Kidney (tissue), 14 donors: ENCODE data around the gene SLC25A31. TPM values are rescaled to one million over a fixed set of nuclear protein-coding genes. Genes with fewer than 3 reads are reported as not detected.
A peak's percentile ranks its signal among the peaks of the same experiment; 100 is the strongest.

Experiments used
- DNase-seq, 5 donors: peaks; one replicate each; pipeline ENCODE4 v3.0.0-alpha.2; 2013 to 2020
- FAIRE-seq: peaks from 2 replicates; lab custom pipeline; 2012; peaks lifted over from hg19 to GRCh38; lab: Jason Lieb, UNC
- H3K27ac ChIP-seq, 2 donors: one replicate each; pipeline ENCODE4 v1.7.0; 2013; ENCODE audit warnings: low read depth in 2 of 2, low read length in 2 of 2, inconsistent platforms in 1 of 2
- H3K27me3 ChIP-seq: one replicate; pipeline ENCODE4 v1.7.1; 2013; ENCODE audit warnings: low read length, inconsistent platforms; ENCODE audit not compliant: control insufficient read depth, insufficient read depth
- H3K36me3 ChIP-seq, 3 donors: one replicate each; pipeline versions ENCODE4 v1.7.0 to v1.7.1; 2013; ENCODE audit warnings: low read length in 3 of 3, control low read depth in 1 of 3, inconsistent platforms in 1 of 3; ENCODE audit not compliant: insufficient read depth in 3 of 3, control insufficient read depth in 2 of 3
- H3K4me1 ChIP-seq, 3 donors: one replicate each; pipeline versions ENCODE4 v1.7.0 to v1.7.1; 2013; ENCODE audit warnings: low read length in 3 of 3, inconsistent platforms in 1 of 3, low read depth in 1 of 3; ENCODE audit not compliant: control insufficient read depth in 2 of 3, insufficient read depth in 2 of 3
- H3K4me3 ChIP-seq, 3 donors: one replicate each; pipeline versions ENCODE4 v1.7.0 to v1.8.1; 2013; ENCODE audit warnings: low read length in 3 of 3, control low read depth in 1 of 3, inconsistent platforms in 1 of 3
- H3K9ac ChIP-seq, 3 donors: one replicate each; pipeline versions ENCODE4 v1.7.0 to v1.7.1; 2013; ENCODE audit warnings: low read length in 3 of 3, control low read depth in 1 of 3, inconsistent platforms in 1 of 3
- H3K9me3 ChIP-seq, 3 donors: one replicate each; pipeline versions ENCODE4 v1.7.0 to v1.7.1; 2013; ENCODE audit warnings: low read length in 3 of 3, control low read depth in 1 of 3, inconsistent platforms in 1 of 3; ENCODE audit not compliant: control insufficient read depth in 2 of 3, insufficient read depth in 1 of 3
- intact Hi-C: fragments of 100-400 bp; cut with DNase I; formaldehyde crosslinking; loops from one replicate; pipeline ENCODE4 v1.11.1; 2022
- polyA plus RNA-seq: library from polyadenylated mRNA; stranded (reverse); fragments of 350-450 nt; fragmentation: Illumina TruSeq; extraction: RNeasy Lipid Tissue Mini Kit (QIAGEN cat#74804); gene quantifications from one replicate; pipeline ENCODE4 v1.2.3, GENCODE V29; 2014; ENCODE audit warnings: low read depth, low replicate concordance; ENCODE audit not compliant: insufficient read depth
- total RNA-seq: library from RNA; stranded (reverse); fragmentation: NEBNext Ultra II Directional; extraction: Animal tissue kit (Norgen Biotek cat#: 25700); gene quantifications from one replicate; pipeline ENCODE4 v1.2.1, GENCODE V29; 2021
- TF ChIP-seq, protein P1 (sequence below): IDR thresholded peaks from 3 replicates; pipeline ENCODE4 v1.5.1; 2012; ENCODE audit warnings: mild to moderate bottlenecking, moderate library complexity, borderline replicate concordance; ENCODE audit not compliant: insufficient read depth; ENCODE audit errors: extremely low read depth
- donor health status: control.
- donor health status: control.
- donor health status: control.
- donor health status: control.
- donor health status: control.
- donor health status: DM: yes; HTN: yes; CAD: no.
- donor health status: Normal renal cell carcinoma (clear cell type).

The SLC25A31 gene
- total and polyA plus RNA-seq, 2 donors from 2014 or later, result not detected

DNA sequence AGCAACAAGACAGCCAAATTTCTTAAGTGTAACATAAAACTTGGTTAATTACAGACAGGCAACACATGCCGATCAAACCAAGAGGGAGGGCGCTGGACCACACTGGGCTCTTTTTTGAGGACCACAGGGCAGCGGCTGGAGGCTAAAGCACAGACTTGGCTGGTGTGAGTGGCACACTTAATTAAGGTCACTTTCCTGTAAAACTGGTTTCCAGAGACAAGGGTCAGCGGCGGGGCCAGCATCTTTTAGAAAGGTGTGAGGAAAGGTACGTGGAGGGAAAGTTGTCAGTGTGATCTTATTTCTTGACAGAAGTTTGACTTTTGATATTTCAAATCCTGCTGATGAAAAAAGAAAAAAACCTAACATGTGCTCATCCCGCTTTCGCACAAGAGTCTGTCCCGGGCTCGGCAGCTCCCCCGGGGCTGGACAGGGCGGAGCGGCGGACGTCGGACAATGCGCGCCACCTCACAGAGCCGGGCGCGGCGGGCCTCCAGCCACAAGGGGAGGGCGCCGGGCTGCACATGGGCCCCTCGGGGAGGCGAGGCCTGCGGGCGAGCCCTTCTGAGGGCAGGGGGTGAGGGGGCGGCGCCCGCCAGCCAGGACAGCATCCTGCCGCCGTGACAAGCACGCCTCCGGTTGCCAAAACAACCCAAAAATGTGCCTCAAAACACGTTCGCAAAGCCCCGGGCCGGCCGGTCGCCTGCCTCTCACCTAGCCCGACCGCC is 51.3 kb downstream of the SLC25A31 start:
- Histone ChIP-seq H3K9me3 (no peaks in the 10 kb centered on the region), H3K4me1 (no peaks in the 10 kb centered on the region), H3K9ac (peak overlapping the region in 2 of 3 donors; percentile 11 to 36), H3K27me3 (no peaks in the 10 kb centered on the region), H3K36me3 (no peaks in the 10 kb centered on the region), H3K27ac (peak overlapping the region; percentile 89 to 94), H3K4me3 (peak overlapping the region; percentile 51 to 99 (median 56))
- TF ChIP-seq, protein P1, sequence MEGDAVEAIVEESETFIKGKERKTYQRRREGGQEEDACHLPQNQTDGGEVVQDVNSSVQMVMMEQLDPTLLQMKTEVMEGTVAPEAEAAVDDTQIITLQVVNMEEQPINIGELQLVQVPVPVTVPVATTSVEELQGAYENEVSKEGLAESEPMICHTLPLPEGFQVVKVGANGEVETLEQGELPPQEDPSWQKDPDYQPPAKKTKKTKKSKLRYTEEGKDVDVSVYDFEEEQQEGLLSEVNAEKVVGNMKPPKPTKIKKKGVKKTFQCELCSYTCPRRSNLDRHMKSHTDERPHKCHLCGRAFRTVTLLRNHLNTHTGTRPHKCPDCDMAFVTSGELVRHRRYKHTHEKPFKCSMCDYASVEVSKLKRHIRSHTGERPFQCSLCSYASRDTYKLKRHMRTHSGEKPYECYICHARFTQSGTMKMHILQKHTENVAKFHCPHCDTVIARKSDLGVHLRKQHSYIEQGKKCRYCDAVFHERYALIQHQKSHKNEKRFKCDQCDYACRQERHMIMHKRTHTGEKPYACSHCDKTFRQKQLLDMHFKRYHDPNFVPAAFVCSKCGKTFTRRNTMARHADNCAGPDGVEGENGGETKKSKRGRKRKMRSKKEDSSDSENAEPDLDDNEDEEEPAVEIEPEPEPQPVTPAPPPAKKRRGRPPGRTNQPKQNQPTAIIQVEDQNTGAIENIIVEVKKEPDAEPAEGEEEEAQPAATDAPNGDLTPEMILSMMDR, result no peak
- intact Hi-C loops, result no loop called here
- DNase-seq (peak in 4 of 5 donors; percentile 59 to 89 (median 70)), FAIRE-seq (no peak)

DNA sequence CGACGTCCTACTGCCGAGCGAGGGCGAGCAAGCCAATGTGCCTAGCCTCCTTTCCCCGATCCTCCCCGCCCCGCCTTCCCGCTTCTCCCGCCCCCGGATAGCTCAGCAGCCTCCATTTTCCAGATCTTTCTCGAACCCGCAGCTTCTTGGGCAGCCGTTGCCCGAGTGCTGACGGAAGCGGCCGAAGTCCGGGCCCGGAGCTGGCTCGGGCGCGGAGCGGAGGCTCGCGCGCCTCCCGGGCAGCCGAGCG is 51.8 kb downstream of the SLC25A31 start:
- intact Hi-C loops, result no loop called here
- TF ChIP-seq, protein P1, result no peak

DNA sequence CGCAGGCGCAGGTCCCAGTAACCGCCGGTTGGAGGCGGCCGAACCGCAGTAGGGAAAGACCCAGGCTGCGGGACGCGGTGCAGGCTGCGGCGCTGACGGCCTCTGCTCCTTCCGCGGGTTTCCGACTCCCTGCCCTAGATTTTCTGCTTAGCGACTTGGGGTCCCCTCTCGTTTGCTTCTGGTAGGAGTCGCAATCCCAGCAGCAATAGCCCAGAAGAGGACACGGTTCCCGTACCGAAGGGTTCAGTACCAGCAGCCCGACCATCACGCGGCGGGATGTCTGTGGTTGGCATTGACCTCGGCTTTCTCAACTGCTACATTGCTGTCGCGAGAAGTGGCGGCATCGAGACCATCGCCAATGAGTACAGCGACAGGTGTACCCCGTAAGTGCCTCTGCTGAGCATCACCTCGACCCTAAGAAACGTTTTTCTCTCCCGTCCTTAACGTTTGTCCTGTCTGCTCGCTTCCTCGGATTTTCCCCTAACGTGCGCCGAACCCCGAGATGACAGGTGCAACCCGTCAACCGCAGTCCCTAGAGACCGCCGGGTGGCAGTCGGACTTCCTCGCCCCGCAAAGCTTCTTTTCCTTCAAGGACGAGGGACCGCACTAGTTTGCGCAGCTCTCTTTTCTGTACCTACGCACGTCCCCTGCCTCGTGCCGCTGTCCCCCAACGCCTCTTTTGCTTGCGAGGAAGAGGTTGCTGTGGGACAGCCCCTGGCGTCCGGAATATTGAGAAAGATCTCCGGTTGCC is 52.2 kb downstream of the SLC25A31 start, which contains the start of gene HSPA4L:
Gene HSPA4L (plus strand): TSS at position 48 of the 751 bp plus-strand sequence. CDS start 229 bp downstream, at position 277.
- peak in 4 of 5 donors; percentile 52 to 76 (median 65) for DNase-seq
- intact Hi-C loops, result no loop called here
- no peaks in the 10 kb centered on the region for H3K27me3 ChIP-seq

More for the DNA sequence above, 51.8 kb downstream of the SLC25A31 start:
- Histone ChIP-seq H3K36me3 (no peaks in the 10 kb centered on the region), H3K4me1 (no peaks in the 10 kb centered on the region), H3K9me3 (no peaks in the 10 kb centered on the region), H3K27me3 (no peaks in the 10 kb centered on the region), H3K9ac (peak overlapping the region in 2 of 3 donors; percentile 11 to 36), H3K27ac (peak overlapping the region; percentile 89 to 94), H3K4me3 (peak overlapping the region; percentile 51 to 99 (median 56))
- FAIRE-seq (no peak), DNase-seq (peak; percentile 91 to 96 (median 94))

More for the DNA sequence above, 52.2 kb downstream of the SLC25A31 start, which contains the start of gene HSPA4L:
- Histone ChIP-seq H3K9me3 (no peaks in the 10 kb centered on the region), H3K36me3 (no peaks in the 10 kb centered on the region), H3K27ac (peak within 1 kb of the TSS; percentile 89 to 94), H3K4me3 (peak within 1 kb of the TSS; percentile 96 to 99 (median 98)), H3K4me1 (no peaks in the 10 kb centered on the region), H3K9ac (peak within 1 kb of the TSS; percentile 77 to 99 (median 95))
- TF ChIP-seq, protein P1, result peak; percentile 21
- FAIRE-seq, result no peak
